GM19240 (cell line): ENCODE results near the gene LIMS3.
"Not testable (repeated sequence)": the region's sequence is repeated elsewhere in the genome, so short reads cannot be mapped to it uniquely, and the experiment has no call there.

ENCODE experiments used
- DNase-seq: peaks from one replicate; pipeline ENCODE4 v3.0.0; 2011; ENCODE audit warnings: low spot score; ENCODE audit not compliant: insufficient read length

LIMS3 gene, protein sequence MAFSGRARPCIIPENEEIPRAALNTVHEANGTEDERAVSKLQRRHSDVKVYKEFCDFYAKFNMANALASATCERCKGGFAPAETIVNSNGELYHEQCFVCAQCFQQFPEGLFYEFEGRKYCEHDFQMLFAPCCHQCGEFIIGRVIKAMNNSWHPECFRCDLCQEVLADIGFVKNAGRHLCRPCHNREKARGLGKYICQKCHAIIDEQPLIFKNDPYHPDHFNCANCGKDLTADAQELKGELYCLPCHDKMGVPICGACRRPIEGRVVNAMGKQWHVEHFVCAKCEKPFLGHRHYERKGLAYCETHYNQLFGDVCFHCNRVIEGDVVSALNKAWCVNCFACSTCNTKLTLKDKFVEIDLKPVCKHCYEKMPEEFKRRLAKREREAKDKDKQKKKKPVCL

DNA sequence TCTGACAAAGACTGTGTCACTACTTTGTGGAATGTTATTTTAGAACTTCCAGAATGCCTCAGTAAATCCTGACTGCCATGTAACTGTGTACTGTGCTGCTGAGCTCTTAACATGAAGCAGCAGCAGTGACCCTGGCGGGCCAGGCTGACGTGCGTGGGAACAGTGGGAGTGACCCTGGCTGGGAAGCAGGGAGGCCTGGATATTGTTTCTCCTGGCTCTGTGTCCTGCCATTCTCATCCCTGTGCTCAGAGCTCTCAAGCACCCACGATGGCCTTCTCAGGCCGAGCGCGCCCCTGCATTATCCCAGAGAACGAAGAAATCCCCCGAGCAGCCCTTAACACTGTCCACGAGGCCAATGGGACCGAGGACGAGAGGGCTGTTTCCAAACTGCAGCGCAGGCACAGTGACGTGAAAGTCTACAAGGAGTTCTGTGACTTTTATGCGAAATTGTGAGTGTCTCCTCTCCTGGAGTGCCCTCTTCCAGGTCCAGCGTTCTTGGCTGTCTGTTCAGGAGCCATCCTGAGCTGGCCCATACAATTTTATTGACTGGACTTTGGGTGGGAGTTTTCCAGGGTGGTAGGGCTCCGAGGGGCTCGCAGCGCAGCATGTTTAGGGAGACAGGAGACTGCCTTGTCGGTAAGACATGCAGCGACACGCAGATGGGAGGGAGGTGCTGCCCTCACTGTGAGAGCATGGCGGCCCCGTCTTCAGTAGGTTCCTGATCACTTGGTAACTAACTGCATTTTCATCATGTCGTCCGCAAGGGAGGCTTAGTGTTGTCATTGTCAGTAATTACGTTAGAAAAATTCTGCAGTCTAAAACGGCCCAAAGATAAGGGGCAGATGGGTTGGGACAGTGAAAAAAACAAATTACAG, at the start of gene LIMS3:
LIMS3 (plus strand) TSS at position 227 of the 875 bp plus-strand sequence; CDS start at position 268, 41 bp downstream.
- DNase-seq: not testable (repeated sequence)

DNA sequence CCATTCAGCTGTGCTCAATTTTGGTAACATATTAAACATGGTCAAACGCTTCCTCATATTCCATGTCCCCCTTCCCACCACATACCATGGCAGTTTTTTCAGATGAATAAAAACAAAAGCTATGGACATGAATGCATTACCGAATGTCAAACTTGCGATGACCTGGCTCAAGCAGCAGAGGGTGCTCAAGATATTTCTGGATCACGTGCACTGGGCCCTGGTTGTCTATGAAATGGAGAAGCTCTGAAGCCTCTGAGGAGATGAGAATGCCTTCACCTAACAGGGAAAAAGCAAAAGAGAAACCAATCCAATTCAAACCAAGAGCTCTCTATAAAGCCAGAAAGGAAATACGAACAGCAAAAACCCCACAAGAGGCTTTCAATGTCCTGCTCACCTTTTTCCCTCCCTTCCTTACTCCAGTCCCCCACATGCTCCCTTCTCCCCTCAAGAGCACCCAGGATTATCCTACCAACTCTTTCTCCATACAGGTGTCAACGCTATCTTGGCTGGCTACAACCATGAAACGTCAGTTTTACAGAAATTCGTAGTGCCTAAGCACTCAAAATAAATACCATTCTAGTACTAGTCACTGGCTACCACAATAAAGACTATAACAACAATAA, 27.2 kb upstream of the LIMS3 start:
- not testable (repeated sequence) for DNase-seq

DNA sequence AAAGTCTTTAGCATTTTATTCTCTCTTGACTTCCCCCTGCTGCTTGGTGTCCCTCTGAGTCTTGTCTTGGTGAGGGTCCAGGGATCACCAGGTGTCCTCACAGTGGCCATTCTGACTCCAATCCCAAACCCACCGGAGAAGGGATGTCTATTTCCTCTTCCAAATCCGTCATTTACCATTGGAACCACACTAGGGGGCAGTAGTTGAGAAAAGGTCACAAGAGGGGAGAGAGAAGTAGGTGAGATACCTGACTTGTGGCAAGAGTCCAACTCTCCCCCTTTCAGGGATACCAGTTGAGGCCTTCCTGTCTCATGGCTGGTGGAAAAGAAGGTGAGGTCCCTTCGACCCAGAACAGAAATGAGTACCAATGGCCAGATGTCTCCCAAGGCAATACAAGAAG, 21.9 kb upstream of the LIMS3 start:
- DNase-seq: not testable (repeated sequence)

DNA sequence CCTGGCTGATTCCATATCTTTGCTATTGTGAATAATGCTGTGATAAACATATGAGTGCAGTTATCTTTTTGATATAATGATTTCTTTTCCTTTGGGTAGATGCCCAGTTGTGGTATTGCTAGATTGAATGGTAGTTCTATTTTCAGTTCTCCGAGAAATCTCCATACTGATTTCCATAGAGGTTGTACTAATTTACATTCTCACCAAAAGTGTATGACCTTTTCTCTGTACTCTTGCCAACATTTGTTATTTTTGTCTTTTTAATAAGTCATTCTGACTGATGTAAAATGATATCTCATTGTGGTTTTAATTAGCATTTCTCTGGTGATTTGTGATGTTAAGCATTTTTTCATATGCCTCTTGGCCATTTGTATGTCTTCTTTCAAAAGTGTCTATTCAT, 16.4 kb upstream of the LIMS3 start:
- DNase-seq: not testable (repeated sequence)

DNA sequence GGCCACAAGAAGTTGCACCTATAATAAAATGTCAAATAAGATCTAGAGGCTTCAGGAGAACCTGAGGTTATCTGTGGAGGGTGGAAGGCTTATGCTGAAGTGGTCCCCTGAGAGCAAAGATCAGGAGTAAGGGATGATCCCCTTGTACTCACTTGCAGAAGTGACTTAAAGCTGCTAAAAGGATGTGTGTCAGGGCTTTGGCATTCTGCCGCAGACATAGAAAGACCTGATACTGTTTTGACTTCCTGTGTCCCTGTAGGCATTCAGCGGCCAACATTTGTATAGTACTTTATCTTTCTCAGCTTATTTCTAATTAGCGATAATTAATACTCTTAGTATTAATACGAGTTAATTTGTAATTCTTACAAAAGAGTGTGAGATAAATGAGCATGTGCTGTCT, 10.1 kb upstream of the LIMS3 start:
- DNase-seq: not testable (repeated sequence)

DNA sequence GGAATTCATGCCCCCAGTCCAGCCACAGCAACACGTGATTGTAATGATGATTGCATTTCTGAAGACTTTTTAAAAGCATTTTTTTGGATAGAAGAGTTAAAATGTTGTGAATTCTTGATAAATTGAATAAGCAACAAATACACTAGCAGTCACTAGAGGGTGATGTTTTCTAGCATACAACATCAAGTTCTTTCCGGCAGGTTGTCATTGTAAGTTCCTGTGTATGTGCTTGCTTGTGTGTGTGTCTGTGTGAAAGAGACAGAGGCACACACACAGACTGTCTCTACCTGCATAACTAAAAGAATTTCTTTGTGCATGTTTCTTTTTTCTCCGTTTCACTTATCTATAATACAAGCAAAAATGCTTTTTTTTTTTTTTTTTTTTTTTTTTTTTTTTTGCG, 8.6 kb upstream of the LIMS3 start:
- not testable (repeated sequence) for DNase-seq

DNA sequence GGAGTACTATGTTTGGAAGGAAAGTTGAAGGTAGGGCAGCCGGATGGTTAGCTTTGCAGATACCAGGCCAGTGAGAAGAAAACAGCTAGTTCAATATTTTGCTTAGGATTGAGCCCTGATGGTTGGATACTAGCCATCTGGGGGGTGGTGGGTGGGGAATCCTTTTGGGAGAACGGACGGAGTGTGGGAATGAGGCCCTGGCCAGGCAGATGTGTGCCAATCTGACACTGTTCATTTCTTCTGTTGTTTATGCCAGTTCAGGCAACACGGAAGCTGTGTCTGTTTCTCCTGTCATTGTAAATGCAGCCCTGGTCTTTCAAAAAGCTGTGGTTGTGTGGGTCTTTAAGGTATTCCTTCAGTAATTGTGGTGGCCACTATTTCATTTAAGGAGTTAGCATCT, 7.5 kb upstream of the LIMS3 start:
- DNase-seq: not testable (repeated sequence)

DNA sequence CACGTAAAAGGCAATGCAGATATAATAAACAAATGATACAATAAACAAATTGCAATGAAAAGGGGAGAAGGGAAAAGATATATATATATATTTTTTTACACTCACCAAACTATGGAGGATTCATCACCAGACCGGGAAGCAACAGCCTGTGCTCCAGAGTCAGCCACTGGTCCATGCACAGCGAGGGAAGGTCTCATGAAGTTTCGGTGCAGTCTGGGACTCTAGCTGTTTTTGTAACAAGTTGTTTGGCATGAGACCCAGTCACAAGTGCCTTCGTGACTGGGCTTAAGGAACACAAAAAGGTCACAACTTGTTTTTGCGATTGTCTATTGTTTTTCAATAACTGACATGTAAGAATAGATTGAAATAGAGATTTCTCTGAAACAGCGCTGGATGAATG, 4.8 kb upstream of the LIMS3 start:
- DNase-seq: not testable (repeated sequence)

DNA sequence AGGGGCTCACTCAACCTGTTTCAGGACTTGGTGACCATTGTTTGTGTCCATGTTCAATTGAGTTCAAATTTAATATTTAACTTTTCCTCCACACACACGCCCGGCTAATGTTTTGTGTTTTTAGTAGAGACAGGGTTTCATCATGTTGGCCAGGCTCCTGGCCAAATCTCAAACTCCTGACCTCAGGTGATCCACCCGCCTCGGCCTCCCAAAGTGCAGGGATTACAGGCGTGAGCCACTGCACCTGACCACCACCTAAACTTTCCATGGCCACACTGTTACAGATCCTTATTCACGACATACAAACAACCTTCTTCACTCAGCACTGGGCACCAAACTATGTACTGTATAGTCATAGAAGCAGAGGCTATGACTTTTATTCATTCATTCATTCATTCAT, 4.3 kb upstream of the LIMS3 start:
- not testable (repeated sequence) for DNase-seq

DNA sequence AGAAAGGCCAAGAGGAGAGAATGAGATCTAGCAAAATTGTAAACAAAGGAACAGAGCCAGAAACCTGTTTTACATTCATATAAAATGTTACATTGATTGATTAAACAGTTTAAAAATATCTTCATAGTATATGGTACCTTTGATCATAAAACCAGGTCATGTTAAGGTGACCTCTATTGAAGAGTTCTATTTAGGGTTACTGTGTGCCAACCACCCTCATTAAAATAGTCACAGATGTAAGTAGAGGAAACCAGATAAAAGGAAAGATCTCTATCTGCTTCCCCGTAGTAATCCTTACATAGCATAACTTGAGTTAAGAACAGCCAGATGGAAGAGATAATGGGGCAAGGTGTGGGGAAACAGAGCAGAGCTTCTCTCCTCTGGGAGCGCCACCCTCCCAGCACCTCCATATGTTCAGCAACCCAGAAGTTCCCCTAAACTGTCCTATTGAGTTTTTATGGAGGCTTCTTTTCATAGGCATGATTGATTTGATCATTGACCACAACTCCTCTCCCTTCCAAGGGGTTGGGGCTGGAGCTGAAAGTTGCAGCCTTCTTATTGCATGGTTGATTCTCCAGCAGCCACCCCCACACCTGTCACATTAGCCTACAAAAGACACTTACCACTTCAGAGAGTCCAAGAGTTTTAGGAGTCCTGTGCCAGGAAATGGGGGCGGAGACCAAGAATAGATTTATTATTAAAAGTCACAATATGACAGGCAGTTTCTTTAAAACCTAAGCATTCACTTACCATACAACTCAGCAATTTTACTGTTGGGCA, 3.2 kb upstream of the LIMS3 start:
- DNase-seq: not testable (repeated sequence)

DNA sequence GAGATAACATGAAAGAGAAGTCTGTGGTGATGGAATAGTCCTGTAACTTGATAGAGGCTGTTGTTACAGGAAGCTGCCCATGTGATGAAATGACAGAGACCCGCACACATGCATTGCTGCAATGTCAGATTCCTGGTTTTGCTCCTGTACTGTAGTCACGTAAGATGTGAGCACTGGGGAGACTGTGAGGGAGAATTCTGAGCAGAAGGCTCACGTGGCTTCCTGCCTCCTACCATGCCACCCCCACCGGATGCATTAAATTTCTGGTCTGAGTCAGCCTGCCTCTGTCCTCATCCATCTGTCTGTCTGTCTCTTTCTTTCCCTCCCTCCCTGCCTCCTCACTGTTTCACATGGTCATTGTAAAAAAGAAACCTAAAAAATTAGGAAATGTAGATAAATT, 2.3 kb upstream of the LIMS3 start:
- DNase-seq: not testable (repeated sequence)

DNA sequence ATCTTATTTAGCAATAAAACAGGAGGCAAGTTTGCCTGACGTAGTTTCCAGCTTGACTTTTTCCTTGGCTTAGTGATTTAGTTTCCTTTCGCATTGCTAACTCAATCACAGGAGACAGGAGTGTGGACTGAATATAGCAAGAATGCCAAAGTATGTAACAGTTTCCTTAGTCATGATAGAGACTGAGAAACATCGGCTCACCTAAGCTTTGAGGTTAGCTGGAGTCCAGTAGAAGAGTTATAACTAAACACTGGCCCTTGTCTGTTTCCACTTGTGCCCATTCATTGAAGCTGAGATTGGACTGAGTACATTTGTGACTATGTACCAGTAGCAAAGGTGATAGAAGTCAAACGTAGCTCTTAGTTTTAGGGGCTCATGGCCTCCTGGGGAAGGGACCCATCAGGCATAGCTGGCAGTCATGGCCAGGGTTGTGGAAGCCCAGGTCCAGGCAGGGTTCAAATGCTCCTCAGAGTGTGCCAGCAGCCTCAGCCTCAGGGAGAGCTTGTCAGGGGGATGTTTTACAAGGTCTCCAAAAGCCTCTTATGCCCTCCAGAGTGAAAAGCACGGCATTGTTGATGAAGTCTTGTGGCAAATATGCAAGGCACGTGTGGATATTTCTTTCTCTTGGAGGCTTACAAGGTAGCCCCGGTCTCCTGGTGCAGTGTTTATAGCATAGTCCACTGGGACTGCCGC, 573 bp upstream of the LIMS3 start:
- not testable (repeated sequence) for DNase-seq

DNA sequence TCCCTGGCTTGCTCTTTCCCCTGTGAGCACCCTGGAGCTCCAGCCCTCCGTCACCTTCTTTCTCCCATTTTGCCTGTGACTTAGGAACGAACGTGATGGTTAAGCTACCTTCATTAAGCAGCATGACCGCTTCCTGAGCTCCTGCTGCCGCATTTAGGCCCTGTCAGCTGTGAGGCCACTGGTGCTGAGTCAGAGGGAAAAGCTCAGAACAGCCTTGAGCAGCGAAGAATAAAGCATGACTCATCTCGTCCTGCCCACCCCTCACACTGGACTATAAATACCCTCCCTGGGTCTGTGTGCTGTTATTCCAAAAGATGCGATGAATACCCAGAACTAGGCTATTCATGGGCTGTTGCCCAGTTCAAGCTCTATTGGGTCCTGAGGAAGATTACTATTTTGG, 7.3 kb downstream of the LIMS3 start:
- not testable (repeated sequence) for DNase-seq

DNA sequence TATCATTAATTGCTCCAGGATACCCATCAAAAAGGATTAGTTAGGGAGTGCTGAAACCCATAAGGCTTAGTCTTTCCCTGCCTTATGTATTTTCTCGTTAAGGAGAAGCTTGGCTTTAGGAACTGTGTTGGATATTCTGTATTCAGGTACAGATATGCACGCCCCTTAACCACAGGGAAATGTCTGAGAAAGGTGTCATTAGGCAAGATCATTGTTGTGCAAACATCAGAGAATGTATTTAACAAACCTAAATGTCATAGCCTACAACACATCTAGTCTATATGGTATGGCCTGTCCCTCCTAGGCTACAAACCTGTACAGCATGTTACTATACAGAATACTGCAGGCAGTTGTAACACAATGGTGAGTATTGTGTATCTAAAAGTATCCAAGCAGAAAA, 10.1 kb downstream of the LIMS3 start:
- DNase-seq: not testable (repeated sequence)

DNA sequence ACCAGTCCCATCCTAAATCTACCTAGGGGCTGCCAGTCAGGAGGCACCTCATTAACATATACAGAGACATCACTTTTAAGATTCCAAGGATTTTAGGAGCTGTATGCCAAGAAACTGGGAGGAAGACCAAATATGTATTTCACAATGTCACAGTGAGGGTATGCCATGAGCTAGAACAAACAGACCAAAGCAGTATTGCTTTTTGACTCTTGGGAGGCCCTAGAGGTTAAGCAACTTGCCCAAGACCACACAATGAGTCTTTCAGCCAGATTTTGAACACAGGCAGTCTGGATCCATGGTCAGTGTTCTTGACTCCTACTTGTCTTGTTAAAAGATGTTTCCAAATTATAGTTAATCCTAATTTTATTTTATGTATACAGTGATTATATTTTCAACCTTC, 12.3 kb downstream of the LIMS3 start:
- not testable (repeated sequence) for DNase-seq

DNA sequence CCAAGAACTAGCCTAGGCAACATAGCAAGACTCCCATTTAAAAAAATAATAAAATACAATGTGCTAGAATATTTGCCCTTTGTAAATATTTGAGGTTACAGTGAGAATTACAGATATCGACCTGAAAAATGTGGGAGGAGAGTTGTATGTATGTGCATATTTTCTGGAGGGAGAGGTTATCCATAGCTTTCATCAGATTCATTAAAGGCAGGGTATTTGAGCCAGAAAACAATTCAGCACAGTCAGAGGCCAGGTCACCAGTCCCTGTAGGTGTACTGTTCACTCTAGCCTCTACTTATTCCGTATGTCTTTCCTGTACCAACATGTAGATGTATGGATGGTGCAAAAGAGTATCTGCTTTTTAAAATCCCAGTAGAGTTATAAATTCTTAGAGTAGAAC, 15.4 kb downstream of the LIMS3 start:
- DNase-seq: not testable (repeated sequence)

DNA sequence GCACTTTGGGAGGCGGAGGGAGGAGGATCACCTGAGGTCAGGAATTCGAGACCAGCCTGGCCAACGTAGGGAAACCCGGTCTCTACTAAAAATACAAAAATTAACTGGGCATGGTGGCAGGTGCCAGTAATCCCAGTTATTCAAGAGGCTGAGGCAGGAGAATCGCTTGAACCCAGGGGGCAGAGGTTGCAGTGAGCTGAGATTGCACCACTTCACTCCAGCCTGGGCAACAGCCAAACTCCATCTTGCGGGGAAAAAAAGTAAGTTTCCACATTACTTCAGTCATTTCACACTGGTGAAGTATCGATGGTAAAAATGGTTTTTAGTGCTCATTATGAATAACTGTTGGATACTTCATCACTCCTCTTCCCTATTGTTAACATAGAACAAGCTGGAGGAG, 16.1 kb downstream of the LIMS3 start:
- not testable (repeated sequence) for DNase-seq

DNA sequence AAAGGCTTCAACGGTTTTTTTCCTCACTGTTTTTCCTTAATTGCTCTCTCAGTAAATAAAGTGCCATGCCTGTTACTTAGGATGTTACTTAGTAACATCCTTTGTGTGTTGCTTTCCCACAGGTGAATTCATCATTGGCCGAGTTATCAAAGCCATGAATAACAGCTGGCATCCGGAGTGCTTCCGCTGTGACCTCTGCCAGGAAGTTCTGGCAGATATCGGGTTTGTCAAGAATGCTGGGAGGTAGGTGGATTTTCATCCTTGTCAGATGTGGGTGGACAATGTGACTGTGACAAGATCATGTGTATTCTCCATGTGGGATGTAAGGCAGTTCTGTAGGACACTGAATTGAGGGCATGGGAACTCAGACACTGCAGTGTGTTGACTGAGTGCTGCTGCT, 17.3 kb downstream of the LIMS3 start:
- not testable (repeated sequence) for DNase-seq

DNA sequence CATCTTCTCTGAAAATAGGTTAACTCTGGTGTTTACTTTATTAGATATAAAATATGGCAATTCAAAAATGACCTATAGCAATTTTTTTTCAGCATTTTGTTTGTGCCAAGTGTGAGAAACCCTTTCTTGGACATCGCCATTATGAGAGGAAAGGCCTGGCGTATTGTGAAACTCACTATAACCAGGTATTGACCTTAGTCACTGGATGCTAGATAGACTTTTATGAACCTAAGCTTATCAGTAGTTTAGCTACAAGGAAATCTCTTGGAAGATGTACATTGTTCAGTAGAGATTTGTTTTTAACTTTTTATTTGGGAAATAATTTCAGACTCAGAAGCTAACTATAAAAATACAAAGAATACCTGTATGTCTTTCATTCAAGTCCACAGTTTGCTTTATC, 21.7 kb downstream of the LIMS3 start:
- not testable (repeated sequence) for DNase-seq
